HG03095 (cell line): ENCODE measurements around the gene AKAP10.
"Not testable (repeated sequence)": the region's sequence is repeated elsewhere in the genome, so short reads cannot be mapped to it uniquely, and the experiment has no call there.

Source experiments
- ATAC-seq: cut with Tn5 transposase; IDR thresholded peaks from one replicate; pipeline ENCODE4 v1.9.1; 2021; ENCODE audit warnings: moderate library complexity; ENCODE audit not compliant: unreplicated experiment

AKAP10 gene

GRCh38 chr17:19933628-19934027 is 44.0 kb downstream of the AKAP10 start:
- no peak for ATAC-seq

GRCh38 chr17:19933221-19933620 is 44.4 kb downstream of the AKAP10 start:
- ATAC-seq = no peak

- ATAC-seq = no peak
These were observed 49.3 kb downstream of the AKAP10 start for GRCh38 chr17:19928299-19928698.

- no peak for ATAC-seq
These were observed 62.2 kb downstream of the AKAP10 start for GRCh38 chr17:19915245-19915978.

- ATAC-seq = no peak
These were observed 66.6 kb downstream of the AKAP10 start for GRCh38 chr17:19911033-19911432.

DNA sequence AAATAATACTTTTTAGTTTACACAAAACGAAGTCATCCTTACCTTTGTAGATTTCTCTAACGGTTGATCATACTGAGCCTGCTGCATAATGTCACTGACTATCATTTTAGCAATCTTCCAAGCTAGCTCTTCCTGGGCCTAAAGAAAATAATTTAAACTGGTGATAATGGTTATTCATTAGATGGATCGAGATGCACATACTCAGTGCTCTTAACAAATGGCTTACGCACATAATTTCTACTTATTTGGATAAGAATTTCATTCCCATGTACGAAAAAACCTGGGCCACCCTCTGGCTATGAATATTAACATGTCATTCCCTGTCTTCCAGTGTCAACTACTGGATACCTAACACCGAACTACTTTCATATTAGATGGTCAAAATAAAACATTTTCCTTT is 68.5 kb downstream of the AKAP10 start:
- no peak for ATAC-seq

- ATAC-seq = no peak
These were observed 72.1 kb downstream of the AKAP10 start for GRCh38 chr17:19905502-19905901.

DNA sequence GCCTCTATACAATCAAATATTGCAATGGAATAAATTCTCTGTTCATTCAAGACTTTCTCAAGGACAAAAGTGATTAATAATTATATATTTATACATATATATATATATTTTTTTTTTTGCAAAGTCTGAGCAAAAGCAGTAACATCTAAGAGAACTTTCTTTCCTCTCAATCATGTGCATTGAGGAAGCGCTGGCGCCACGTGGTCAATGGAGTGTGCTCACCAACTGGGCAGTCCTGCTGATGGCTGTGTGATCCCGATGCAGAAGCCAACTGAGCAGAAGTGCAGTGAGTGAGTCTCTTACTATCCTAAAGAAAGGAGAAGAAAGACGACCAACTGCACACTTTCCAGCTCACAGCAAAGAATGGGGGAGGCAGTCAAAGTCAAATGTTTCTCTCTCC is 72.7 kb downstream of the AKAP10 start:
- no peak for ATAC-seq

GRCh38 chr17:19904412-19904811 is 73.2 kb downstream of the AKAP10 start:
- ATAC-seq = no peak

DNA sequence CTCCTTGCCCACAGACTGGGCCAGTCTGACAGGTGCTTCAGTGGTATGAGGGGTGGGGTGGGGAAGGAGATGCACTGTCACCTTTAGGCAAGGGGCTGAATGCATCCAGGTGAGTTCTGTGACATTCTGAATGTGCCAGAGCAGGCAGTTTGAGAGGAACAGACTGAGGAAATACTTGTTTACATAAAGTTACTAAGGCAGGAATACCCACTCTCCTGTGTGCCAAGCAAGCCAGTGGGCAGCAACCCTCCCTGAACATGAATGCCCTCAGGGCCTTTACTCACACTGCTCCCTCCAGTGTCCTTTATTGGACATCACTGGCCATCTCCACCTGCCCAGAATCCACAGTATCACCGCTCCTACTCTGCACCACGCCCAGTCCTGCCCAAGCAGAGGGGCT is 76.8 kb downstream of the AKAP10 start:
- no peak for ATAC-seq

GRCh38 chr17:19897903-19898302 is 79.7 kb downstream of the AKAP10 start:
- no peak for ATAC-seq

DNA sequence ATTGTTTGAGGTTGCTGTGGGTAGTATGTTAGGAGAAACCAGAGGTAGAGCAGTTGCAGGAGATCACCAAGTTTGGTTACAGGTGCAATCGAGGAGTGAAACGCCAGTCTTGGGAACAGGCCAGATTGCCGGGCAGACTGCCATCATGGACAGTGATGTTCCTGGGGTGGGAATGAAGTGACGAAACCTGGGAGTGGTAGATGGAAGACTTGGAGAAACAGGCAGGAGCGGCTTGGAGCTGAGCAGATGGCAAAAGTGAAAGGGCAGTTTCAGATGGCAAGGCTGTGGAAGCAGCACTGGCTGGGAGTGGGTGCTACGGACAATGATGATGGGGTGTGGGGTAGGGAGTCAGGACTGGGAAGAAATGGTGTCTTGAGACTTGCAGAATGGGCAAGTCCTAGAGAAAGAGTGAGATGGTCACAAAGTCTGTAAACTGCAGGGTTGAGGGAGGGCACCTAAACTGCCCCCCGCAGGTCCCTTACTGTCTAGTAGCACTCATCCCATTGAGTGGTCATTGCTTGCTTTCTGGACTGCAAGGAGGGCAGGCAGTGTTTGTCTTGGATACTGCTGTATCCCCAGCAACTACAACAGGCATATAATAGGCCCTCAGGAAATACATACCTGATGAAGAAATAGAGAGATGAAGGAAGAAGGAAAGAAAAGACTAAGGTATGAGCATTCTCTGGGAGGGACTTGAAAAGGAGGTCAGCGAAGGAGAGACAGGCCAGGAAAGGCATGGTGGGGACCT is 80.4 kb downstream of the AKAP10 start:
- ATAC-seq = no peak

- ATAC-seq = no peak
These were observed 80.9 kb downstream of the AKAP10 start for GRCh38 chr17:19896679-19897078.

DNA sequence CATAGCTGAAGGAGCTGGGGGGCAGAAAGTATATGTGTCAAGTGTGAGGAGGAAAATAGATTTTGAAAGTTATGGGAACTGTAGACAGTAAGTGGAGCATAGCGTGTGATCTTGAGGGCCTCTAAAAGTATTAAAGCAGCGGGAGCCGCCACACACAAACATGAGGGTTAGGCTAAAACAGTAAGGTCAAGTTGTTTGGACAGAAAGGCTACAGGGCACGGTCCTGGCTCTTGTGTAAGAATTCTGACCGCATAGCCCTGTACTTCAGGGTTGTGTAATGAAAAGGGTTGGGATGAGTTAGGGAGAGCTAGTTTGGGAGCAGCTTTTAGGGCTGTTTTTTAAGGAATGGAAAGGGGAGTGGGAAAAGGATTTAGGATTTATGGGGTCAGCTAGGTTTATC is 87.1 kb downstream of the AKAP10 start:
- ATAC-seq = not testable (repeated sequence)

GRCh38 chr17:19890001-19890400 is 87.6 kb downstream of the AKAP10 start:
- ATAC-seq = not testable (repeated sequence)

- no peak for ATAC-seq
These were observed 91.5 kb downstream of the AKAP10 start for GRCh38 chr17:19886116-19886515.

DNA sequence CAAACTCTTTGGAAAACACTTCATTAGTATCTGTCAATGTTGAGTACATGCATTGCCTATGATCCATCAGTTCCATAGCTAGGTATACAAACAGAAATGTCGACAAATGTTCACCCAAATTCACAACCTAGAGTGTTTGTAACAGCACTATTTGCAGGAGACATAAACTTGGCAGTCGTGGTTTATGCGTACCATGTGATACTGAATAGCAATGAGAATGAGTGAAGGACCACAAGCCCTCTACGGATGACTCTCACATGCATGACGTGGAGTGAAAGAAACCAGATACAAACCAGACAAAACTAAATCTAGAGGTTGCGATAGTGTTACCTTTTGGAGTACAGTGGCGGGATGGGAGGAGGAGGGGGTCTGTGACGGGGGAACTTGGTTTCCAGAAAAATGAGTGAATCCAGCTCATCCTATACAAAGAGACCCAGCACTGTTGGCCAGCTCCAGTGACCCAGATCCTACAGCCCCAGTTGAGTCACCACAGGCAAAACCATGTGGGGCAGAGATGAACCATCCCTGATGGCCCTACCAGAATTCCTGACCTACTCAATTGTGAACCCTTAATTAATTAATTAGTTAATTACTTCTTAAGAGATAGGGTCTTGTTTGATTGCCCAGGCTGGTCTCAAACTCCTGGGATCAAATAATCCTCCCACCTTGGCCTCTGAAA is 94.0 kb downstream of the AKAP10 start:
- ATAC-seq = no peak

DNA sequence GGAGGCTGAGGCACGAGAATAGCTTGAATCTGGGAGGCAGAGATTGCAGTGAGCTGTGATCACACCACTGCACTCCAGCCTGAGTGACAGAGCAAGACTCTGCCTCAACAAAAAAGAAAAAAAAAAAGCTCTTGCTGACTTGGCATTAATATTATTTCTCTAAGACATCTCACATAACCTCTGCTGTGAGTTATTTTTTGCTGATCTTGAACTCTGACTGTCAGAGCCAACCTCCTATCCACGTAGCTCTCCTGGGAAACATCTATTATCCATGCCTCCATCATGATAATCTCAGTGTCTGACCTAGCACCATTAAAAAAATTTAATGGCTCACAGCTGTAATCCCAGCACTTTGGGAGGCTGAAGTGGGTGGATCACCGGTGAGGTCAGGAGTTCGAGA is 97.2 kb downstream of the AKAP10 start:
- no peak for ATAC-seq

DNA sequence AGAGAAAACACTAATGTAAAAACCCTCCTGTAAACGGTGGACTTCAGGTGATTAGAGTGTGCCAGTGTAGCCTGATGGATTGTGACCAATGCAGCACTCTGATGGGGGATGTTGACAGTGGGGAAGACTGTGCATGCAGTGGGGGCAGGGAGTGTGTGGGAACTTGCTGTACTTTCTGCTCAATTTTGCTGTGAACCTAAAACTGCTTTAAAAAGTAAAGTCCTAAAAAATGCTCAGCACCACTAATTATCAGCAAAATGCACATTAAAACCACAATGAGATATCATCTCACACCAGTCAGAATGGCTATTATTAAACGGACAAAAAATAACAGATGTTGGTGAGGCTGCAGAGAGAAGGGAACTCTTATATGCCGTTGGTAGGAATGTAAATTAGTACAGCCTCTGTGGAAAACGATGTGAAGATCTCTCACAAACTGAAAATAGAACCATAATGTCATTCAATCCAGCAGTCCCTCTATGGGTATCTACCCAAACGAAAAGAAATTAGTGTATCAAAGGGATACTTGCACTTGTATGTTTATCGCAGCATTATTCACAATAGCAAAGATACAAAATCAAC is 100.2 kb downstream of the AKAP10 start:
- no peak for ATAC-seq

- no peak for ATAC-seq
These were observed 101.0 kb downstream of the AKAP10 start for GRCh38 chr17:19876529-19877161.

GRCh38 chr17:19874256-19874655 is 103.4 kb downstream of the AKAP10 start:
- no peak for ATAC-seq
